ENCODE results near the gene NXPE3.

NXPE3 gene

DNA sequence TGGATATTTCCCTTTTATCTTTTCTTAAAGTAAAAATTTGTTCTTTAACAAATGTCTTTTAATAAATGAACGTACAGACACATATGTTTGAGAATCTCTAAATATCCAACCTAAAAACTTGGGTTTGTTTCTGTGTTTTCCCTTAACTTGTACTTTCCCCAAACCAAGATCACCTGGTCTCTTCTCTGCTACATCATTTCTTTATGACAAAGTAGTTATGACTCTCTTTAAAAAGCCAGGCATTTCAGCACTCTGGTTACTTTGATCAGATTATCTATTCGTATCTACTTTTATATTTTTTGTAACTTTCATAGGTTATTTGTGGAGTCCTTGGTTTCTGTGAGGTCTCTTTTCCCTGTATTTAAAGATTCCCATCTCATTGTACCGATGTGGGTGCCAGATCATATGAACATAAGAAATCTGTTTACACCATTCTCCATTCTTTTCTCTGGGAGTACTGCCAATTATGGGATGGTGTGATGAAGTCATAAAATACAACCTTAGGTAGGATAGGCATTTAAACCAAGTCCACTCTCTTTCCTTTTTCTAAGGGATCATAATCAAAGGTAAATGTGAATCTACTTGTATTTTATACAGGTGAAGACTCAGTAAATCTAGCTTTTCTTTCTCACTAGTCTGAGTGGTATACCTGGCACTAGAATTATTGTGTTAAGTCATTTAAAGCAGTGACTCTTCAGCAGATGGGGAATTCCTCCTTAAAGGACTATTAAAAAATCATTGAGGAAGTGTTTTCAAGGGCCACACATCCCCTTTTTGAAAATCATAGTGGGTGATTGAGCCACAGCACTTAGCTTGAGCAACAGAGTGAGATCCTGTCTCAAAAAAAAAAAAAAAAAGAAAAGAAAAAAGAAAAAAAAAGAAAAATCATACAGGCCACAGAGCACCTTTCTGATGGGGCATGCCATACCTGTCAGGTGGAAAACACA, 57.9 kb downstream of the NXPE3 start:
- H3K27ac ChIP-seq (ENCODE audit: low read length): no peak overlapping the region
- no peaks in the 10 kb centered on the region for H3K9me2 ChIP-seq (replicated peaks; ENCODE audit: insufficient read depth, low read length)
- no peak overlapping the region for H3K4me3 ChIP-seq (ENCODE audit: low read length)
- no peak overlapping the region for H3K9ac ChIP-seq (ENCODE audit: low read length)
- TF ChIP-seq EZH2phosphoT487 (IDR thresholded peaks at IDR 0.05; ENCODE audit: low read length): no peak
- TF ChIP-seq EZH2 (optimal IDR thresholded peaks at IDR 0.05; ENCODE audit: low read depth, low read length): no peak
- no peak for TF ChIP-seq CTCF (IDR thresholded peaks at IDR 0.05; ENCODE audit: low read length)
- no peaks in the 10 kb centered on the region for H4K20me1 ChIP-seq (ENCODE audit: insufficient read depth, low read length)
- H3F3A ChIP-seq (ENCODE audit: insufficient read depth, low read length): no peaks in the 10 kb centered on the region
- DNase-seq: no peak
- H3K79me2 ChIP-seq (ENCODE audit: low read length): no peaks in the 10 kb centered on the region
- H3K9me3 ChIP-seq (replicated peaks; ENCODE audit: insufficient read depth, low read length): no peaks in the 10 kb centered on the region
- H3K36me3 ChIP-seq (replicated peaks; ENCODE audit: insufficient read depth, low read length): no peaks in the 10 kb centered on the region
- no peak overlapping the region for H2AFZ ChIP-seq (ENCODE audit: low read length)
- peaks cover 18% of the 10 kb centered on the region for H3K4me1 ChIP-seq (ENCODE audit: low read length)
- no peak overlapping the region for H3K4me2 ChIP-seq (ENCODE audit: low read depth, low read length)
- no peaks in the 10 kb centered on the region for H3K27me3 ChIP-seq (replicated peaks; ENCODE audit: insufficient read depth, low read length)

DNA sequence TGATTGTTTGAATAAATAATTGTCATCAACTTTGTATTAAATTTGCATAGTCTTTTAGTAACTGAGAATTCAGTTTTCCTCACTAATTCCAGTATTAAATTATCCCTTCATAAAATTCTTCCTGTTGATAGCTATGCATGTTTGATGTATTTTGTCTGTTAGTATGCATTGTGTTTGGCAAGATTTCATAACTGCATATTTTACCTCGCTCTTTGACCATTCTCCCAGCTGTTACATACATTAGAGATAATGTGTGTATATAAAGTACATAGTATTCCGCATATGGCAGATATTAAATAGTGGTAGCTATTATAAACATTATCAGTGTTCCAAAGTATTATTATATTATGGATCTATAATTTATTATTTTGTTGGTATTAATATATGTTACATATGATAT, 59.7 kb downstream of the NXPE3 start:
- Histone ChIP-seq H3K4me2 (ENCODE audit: low read depth, low read length) (no peak overlapping the region), H3K27ac (ENCODE audit: low read length) (no peak overlapping the region), H3K27me3 (replicated peaks; ENCODE audit: insufficient read depth, low read length) (no peaks in the 10 kb centered on the region), H3K4me3 (ENCODE audit: low read length) (no peak overlapping the region), H3K36me3 (replicated peaks; ENCODE audit: insufficient read depth, low read length) (no peaks in the 10 kb centered on the region), H2AFZ (ENCODE audit: low read length) (no peak overlapping the region), H4K20me1 (ENCODE audit: insufficient read depth, low read length) (no peaks in the 10 kb centered on the region), H3K9me3 (replicated peaks; ENCODE audit: insufficient read depth, low read length) (no peaks in the 10 kb centered on the region), H3K9me2 (replicated peaks; ENCODE audit: insufficient read depth, low read length) (no peaks in the 10 kb centered on the region), H3K79me2 (ENCODE audit: low read length) (no peaks in the 10 kb centered on the region), H3F3A (ENCODE audit: insufficient read depth, low read length) (no peaks in the 10 kb centered on the region), H3K4me1 (ENCODE audit: low read length) (peaks cover 6% of the 10 kb centered on the region), H3K9ac (ENCODE audit: low read length) (no peak overlapping the region)
- TF ChIP-seq EZH2 (optimal IDR thresholded peaks at IDR 0.05; ENCODE audit: low read depth, low read length) (no peak), CTCF (IDR thresholded peaks at IDR 0.05; ENCODE audit: low read length) (no peak), EZH2phosphoT487 (IDR thresholded peaks at IDR 0.05; ENCODE audit: low read length) (no peak)
- DNase-seq: no peak

DNA sequence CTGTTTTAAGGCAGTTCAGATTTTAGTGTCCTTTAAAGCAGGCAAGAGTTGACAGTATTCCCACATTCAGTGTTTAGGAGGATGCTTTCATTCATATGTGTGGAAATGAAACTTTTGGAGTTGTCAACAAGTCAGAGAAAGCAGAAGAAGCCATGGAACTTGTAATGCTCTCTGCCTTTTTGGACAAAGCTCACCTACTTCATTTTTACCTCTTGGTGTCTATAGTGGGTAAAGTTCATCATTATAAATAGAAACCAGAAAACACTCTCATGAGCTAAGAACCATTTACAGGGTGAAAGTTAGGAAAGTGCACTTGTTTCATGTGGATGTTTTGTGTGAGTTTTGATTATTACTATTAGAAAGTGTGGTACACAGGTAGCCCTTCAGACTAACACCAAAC, 61.1 kb downstream of the NXPE3 start:
- Histone ChIP-seq H3K9me3 (replicated peaks; ENCODE audit: insufficient read depth, low read length) (no peaks in the 10 kb centered on the region), H3K4me3 (ENCODE audit: low read length) (no peak overlapping the region), H3K27ac (ENCODE audit: low read length) (no peak overlapping the region), H3K36me3 (replicated peaks; ENCODE audit: insufficient read depth, low read length) (no peaks in the 10 kb centered on the region), H4K20me1 (ENCODE audit: insufficient read depth, low read length) (no peaks in the 10 kb centered on the region), H3K4me2 (ENCODE audit: low read depth, low read length) (no peak overlapping the region), H3K27me3 (replicated peaks; ENCODE audit: insufficient read depth, low read length) (no peaks in the 10 kb centered on the region), H2AFZ (ENCODE audit: low read length) (no peak overlapping the region), H3K4me1 (ENCODE audit: low read length) (no peaks in the 10 kb centered on the region), H3F3A (ENCODE audit: insufficient read depth, low read length) (no peaks in the 10 kb centered on the region), H3K79me2 (ENCODE audit: low read length) (no peaks in the 10 kb centered on the region), H3K9ac (ENCODE audit: low read length) (no peak overlapping the region), H3K9me2 (replicated peaks; ENCODE audit: insufficient read depth, low read length) (no peaks in the 10 kb centered on the region)
- DNase-seq: no peak
- TF ChIP-seq EZH2 (optimal IDR thresholded peaks at IDR 0.05; ENCODE audit: low read depth, low read length): no peak
- no peak for TF ChIP-seq CTCF (IDR thresholded peaks at IDR 0.05; ENCODE audit: low read length)
- no peak for TF ChIP-seq EZH2phosphoT487 (IDR thresholded peaks at IDR 0.05; ENCODE audit: low read length)
